T-helper 1 cell (primary cell): ENCODE measurements around the gene MUSTN1.
A peak's percentile ranks its signal among the peaks of the same experiment; 100 is the strongest.

ENCODE experiments used
- DNase-seq, 5 donors: peaks; one replicate each; pipeline ENCODE4 v3.0.0-alpha.2; 2012 to 2020

The MUSTN1 gene

GRCh38 chr3:52851348-52851747 lies 16.5 kb upstream of the MUSTN1 start:
- DNase-seq = peak in 1 of 5 donors; percentile 27

- no peak for DNase-seq
These were observed 14.8 kb upstream of the MUSTN1 start for GRCh38 chr3:52849656-52850055.

GRCh38 chr3:52848617-52849016 lies 13.8 kb upstream of the MUSTN1 start:
- DNase-seq = no peak

- DNase-seq = no peak
These were observed 12.9 kb upstream of the MUSTN1 start for GRCh38 chr3:52847726-52848125.

- no peak for DNase-seq
These were observed 12.4 kb upstream of the MUSTN1 start for GRCh38 chr3:52847241-52847640.

- no peak for DNase-seq
These were observed 11.7 kb upstream of the MUSTN1 start for GRCh38 chr3:52846432-52846965.

- no peak for DNase-seq
These were observed 11.0 kb upstream of the MUSTN1 start for GRCh38 chr3:52845691-52846431.

- DNase-seq = no peak
These were observed 10.3 kb upstream of the MUSTN1 start for GRCh38 chr3:52845157-52845556.

- no peak for DNase-seq
These were observed 9.6 kb upstream of the MUSTN1 start for GRCh38 chr3:52844290-52844975.

GRCh38 chr3:52843881-52844280 lies 9.1 kb upstream of the MUSTN1 start:
- DNase-seq = no peak

- DNase-seq = no peak
These were observed 8.5 kb upstream of the MUSTN1 start for GRCh38 chr3:52843108-52843865.

- DNase-seq = no peak
These were observed 7.6 kb upstream of the MUSTN1 start for GRCh38 chr3:52842424-52842823.

GRCh38 chr3:52841981-52842340 lies 7.1 kb upstream of the MUSTN1 start:
- no peak for DNase-seq

- DNase-seq = no peak
These were observed 6.6 kb upstream of the MUSTN1 start for GRCh38 chr3:52841211-52841980.

- DNase-seq = no peak
These were observed 5.2 kb upstream of the MUSTN1 start for GRCh38 chr3:52839892-52840545.

GRCh38 chr3:52839268-52839575 lies 4.4 kb upstream of the MUSTN1 start:
- no peak for DNase-seq

GRCh38 chr3:52838561-52839267 lies 3.9 kb upstream of the MUSTN1 start:
- DNase-seq = peak in 1 of 5 donors; percentile 53

- no peak for DNase-seq
These were observed 2.2 kb upstream of the MUSTN1 start for GRCh38 chr3:52836986-52837385.

- no peak for DNase-seq
These were observed 1.6 kb upstream of the MUSTN1 start for GRCh38 chr3:52836471-52836845.

- DNase-seq = no peak
These were observed 1.1 kb upstream of the MUSTN1 start for GRCh38 chr3:52835766-52836470.

- no peak for DNase-seq
These were observed 1.6 kb downstream of the MUSTN1 start for GRCh38 chr3:52833202-52833601.
